Anterior cingulate cortex (tissue), 58 donors: ENCODE data around the gene MYADM.
A peak's percentile ranks its signal among the peaks of the same experiment; 100 is the strongest.
"Not testable (repeated sequence)": the region's sequence is repeated elsewhere in the genome, so short reads cannot be mapped to it uniquely, and the experiment has no call there.

Experiments used
- DNase-seq, 58 donors: peaks; one replicate each; lab custom pipeline; 2025; lab: John Stamatoyannopoulos, UW

Gene MYADM

GRCh38 chr19:53867225-53868090, at the start of gene MYADM:
Gene MYADM (plus strand): TSS chr19:53867883. CDS start chr19:53873530, 5,647 bp downstream.
- DNase-seq = peak; percentile 37 to 99 (median 94)

- peak in 26 of 58 donors; percentile 2 to 67 (median 22) for DNase-seq
Measured at GRCh38 chr19:53818756-53819155, 48.9 kb upstream of the MYADM start.

GRCh38 chr19:53819861-53820260, 47.8 kb upstream of the MYADM start:
- DNase-seq = no peak

- no peak for DNase-seq
Measured at GRCh38 chr19:53823380-53824120, 44.1 kb upstream of the MYADM start.

GRCh38 chr19:53824134-53824611, 43.5 kb upstream of the MYADM start, which contains the start of gene NLRP12:
Gene NLRP12 (minus strand): TSS chr19:53824314. CDS start chr19:53824174, 140 bp downstream.
- DNase-seq = peak in 5 of 58 donors; percentile 2 to 31 (median 4)

GRCh38 chr19:53826876-53827275, 40.8 kb upstream of the MYADM start:
- DNase-seq = no peak

GRCh38 chr19:53828531-53828930, 39.2 kb upstream of the MYADM start:
- no peak for DNase-seq

GRCh38 chr19:53832861-53833260, 34.8 kb upstream of the MYADM start:
- DNase-seq = not testable (repeated sequence)

GRCh38 chr19:53838446-53838845, 29.2 kb upstream of the MYADM start:
- DNase-seq = not testable (repeated sequence)

- DNase-seq = not testable (repeated sequence)
Measured at GRCh38 chr19:53840241-53840640, 27.4 kb upstream of the MYADM start.

GRCh38 chr19:53840914-53841313, 26.8 kb upstream of the MYADM start:
- not testable (repeated sequence) for DNase-seq

- DNase-seq = no peak
Measured at GRCh38 chr19:53844849-53845246, 22.8 kb upstream of the MYADM start.

- peak in 9 of 58 donors; percentile 6 to 41 (median 12) for DNase-seq
Measured at GRCh38 chr19:53847555-53847954, 20.1 kb upstream of the MYADM start.

- DNase-seq = no peak
Measured at GRCh38 chr19:53849237-53849676, 18.4 kb upstream of the MYADM start.

- no peak for DNase-seq
Measured at GRCh38 chr19:53853707-53854106, 14.0 kb upstream of the MYADM start.

GRCh38 chr19:53864308-53864836, 3.3 kb upstream of the MYADM start:
- peak in 30 of 58 donors; percentile 17 to 82 (median 43) for DNase-seq

GRCh38 chr19:53865523-53865917, 2.2 kb upstream of the MYADM start:
- peak in 5 of 58 donors; percentile 27 to 50 (median 39) for DNase-seq

GRCh38 chr19:53865918-53866864, 1.5 kb upstream of the MYADM start:
- DNase-seq = peak in 54 of 58 donors; percentile 16 to 83 (median 67)

- peak in 8 of 58 donors; percentile 5 to 58 (median 40) for DNase-seq
Measured at GRCh38 chr19:53866865-53867224, 838 bp upstream of the MYADM start.
